GM18526 (cell line): ENCODE measurements around the gene CHEK1.

Source experiments
- POLR2A ChIP-seq: IDR thresholded peaks from 3 replicates; pipeline ENCODE4 v1.6.1; 2011; ENCODE audit not compliant: insufficient read length; ENCODE audit errors: extremely low read depth

CHEK1 gene

GRCh38 chr11:125624756-125625213, at the start of gene CHEK1:
Gene CHEK1, plus strand, starts transcription at chr11:125625163. Its CDS starts 1,606 bp downstream, at chr11:125626769.
- no peak for TF ChIP-seq POLR2A

- TF ChIP-seq POLR2A = no peak
Measured at GRCh38 chr11:125578783-125579182, 46.2 kb upstream of the CHEK1 start.

DNA sequence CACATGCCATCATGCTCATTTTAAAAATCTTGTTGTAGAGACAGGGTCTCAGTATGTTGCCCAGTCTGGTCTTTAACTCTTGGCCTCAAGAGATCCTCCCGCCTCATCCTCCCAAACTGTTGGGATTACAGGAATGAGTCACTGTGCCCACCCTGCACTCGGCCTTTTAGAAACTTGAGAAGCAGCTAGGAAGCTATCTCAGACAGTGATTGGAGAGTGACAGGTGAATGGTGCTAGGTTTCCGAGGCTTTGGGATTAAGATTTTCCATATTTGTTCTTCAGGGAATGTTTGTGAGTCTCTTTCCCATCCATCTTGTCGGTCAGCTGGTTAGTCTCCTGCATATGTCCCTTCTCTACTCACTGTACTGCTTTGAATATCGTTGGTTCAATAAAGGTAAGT, 45.2 kb upstream of the CHEK1 start:
- TF ChIP-seq POLR2A = no peak

DNA sequence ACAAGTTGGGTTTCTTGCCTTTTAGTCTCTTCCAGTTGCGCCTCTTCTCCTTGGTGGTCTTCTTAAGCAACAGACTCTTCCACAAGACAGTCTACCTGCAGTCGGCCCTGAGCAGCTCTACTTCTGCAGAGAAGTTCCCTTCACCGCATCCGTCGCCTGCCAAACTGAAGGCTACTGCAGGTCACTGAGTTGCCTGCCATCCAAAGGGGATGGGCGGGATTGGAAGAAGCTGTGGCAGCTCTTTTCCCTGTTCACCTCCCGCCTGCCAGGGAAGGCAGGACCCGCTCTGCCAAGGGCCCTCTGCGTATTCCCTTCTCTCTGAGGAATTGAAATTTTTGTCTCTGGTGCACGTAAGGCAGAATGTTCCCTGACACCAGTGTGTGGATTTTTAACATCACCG, 41.5 kb upstream of the CHEK1 start:
- no peak for TF ChIP-seq POLR2A

DNA sequence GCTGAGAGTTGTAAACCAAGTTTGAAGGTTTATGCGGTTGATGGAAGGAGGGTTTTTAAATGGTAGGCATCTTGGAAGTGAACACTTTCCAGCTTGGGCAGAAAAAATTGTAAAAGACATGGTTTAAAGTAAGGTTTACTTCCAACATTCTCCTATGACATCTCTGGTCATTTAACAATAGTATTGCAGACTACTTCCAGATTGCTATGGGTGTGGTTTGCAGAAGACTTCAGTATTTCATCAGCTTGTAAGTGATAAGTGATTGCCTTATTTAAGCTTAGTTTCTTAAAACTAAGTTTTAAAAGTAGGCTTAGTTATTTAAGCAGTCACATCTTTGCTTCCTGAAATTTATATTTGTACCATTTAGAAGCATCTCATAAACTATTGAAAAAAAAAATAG, 39.5 kb upstream of the CHEK1 start:
- no peak for TF ChIP-seq POLR2A

- TF ChIP-seq POLR2A = no peak
Measured at GRCh38 chr11:125586623-125587022, 38.3 kb upstream of the CHEK1 start.

GRCh38 chr11:125587480-125587879, 37.5 kb upstream of the CHEK1 start:
- no peak for TF ChIP-seq POLR2A

DNA sequence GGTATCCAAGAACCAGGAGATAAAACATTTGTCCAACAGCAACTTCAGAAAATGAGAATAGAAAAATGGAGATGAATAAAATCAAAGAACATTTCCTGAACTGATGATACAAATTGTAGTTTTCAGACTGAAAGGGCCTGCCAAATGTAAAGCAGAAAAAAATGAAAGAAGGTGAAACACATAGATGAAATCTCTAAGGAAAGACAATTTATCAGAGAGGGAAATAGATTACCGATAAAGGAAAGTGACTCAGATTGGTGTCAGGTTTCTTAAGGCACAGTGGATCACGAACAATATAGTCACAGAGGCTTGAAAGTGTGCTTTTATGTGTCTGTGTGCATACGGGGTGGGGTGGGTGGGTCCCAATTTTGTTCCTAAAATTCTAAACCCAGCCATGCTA, 36.5 kb upstream of the CHEK1 start:
- TF ChIP-seq POLR2A = no peak

DNA sequence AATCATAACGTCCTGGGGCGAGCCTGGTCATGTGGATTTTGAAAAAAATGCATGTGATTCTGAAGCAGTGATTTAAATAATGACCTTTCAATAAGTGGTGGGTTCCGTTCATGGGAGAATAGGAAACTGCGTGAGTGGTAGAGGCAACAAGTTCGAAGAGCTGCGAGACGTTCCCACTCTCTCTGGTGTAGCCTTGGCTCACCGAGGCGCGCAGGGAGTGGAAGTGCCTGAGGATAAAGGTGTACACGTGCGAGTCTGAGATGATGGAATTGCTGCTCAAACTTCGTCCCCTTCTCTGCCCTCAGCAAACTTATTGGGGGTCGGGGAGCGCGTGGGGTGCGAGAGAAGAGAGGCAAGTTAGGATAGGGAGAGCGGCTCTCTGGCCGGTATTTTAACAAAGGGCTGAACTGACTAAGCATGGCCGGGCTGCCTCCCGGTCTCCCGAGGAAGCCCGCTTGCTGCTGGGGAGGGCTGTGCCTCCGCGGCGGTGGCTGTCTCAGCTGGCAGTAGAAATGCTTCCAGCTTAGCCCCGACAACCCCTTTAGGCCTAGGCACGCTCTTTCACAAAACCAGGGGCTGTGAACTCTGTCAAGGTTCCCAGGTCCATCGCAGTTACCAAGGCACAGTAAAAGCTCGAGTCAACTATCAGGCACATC, 33.2 kb upstream of the CHEK1 start:
- TF ChIP-seq POLR2A = no peak

DNA sequence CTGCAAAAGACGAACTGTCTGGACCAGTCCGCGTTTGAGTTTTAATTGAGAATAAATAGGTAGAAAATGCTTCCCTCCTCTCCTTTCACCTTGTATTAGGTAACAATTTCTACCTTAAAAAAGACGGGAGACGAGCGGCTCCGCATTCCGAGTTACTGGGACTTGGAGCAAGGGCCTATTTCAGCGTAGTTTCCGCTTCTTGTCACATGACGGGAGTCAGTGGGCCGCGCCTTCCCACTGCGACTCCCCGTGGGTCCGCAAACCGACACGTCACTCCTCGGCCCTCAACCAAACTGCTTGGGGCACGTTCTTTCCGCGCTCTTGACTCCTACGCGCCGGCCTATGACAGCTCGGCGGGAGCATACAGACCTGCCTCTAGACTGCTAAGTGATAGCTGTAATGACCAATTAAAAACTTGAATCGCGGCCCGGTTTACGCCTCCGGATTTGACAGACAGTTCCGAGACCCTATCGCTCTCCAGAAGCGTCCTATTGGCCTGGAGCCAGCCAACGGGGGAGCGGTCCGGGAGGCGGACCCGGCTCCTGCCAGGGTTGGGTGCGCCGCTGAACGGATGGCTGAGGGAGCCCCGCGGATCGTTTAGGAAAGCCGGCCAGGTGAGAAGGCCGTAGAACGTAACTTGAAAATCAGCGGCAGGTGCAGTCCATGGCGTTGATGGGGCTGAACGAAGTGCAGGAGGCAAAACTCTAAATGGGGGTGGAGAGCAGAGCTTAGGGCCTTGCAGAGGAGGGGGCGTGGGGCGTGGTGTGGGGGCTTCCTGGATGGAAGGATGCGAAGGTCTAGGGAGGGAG, 32.5 kb upstream of the CHEK1 start, which contains the start of gene STT3A:
Gene STT3A (plus strand): TSS at position 548 of the 809 bp plus-strand sequence. CDS start 3,064 bp downstream, outside the sequence.
- peak; percentile 64 for TF ChIP-seq POLR2A

GRCh38 chr11:125593114-125593820, 31.7 kb upstream of the CHEK1 start:
- TF ChIP-seq POLR2A = no peak

DNA sequence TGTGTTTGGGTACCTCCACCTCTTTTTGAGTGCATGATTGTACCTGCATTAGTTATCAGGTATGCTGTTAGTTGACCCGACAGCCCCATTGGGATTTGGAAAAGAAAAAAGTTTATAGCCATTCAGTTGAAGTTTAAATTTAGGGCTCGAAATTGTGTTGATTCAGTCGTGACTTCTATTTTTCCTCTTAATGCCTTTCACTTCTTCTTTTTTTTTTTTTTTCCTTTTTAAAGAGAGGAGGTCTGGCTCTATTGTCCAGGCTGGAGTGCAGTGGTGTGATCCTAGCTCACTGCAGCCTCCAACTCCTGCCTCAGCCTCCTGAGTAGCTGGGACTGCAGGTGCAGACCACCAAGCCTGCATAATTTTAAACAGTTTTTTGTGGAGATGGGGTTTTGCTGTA, 30.0 kb upstream of the CHEK1 start:
- no peak for TF ChIP-seq POLR2A

GRCh38 chr11:125600663-125601062, 24.3 kb upstream of the CHEK1 start:
- no peak for TF ChIP-seq POLR2A

- no peak for TF ChIP-seq POLR2A
Measured at GRCh38 chr11:125603207-125603606, 21.8 kb upstream of the CHEK1 start.

GRCh38 chr11:125605417-125605816, 19.5 kb upstream of the CHEK1 start:
- TF ChIP-seq POLR2A = no peak

- TF ChIP-seq POLR2A = no peak
Measured at GRCh38 chr11:125609545-125609944, 15.4 kb upstream of the CHEK1 start.
